ENCODE results near the gene SSRP1.

Gene SSRP1

GRCh38 chr11:57357310-57357709 lies 21.6 kb upstream of the SSRP1 start:
- TF ChIP-seq, protein P1, sequence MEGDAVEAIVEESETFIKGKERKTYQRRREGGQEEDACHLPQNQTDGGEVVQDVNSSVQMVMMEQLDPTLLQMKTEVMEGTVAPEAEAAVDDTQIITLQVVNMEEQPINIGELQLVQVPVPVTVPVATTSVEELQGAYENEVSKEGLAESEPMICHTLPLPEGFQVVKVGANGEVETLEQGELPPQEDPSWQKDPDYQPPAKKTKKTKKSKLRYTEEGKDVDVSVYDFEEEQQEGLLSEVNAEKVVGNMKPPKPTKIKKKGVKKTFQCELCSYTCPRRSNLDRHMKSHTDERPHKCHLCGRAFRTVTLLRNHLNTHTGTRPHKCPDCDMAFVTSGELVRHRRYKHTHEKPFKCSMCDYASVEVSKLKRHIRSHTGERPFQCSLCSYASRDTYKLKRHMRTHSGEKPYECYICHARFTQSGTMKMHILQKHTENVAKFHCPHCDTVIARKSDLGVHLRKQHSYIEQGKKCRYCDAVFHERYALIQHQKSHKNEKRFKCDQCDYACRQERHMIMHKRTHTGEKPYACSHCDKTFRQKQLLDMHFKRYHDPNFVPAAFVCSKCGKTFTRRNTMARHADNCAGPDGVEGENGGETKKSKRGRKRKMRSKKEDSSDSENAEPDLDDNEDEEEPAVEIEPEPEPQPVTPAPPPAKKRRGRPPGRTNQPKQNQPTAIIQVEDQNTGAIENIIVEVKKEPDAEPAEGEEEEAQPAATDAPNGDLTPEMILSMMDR (IDR thresholded peaks at IDR 0.05; ENCODE audit: low read depth, low read length, poor library complexity, severe bottlenecking): no peak
- no peak for TF ChIP-seq EZH2phosphoT487 (IDR thresholded peaks at IDR 0.05; ENCODE audit: borderline replicate concordance, low read length)
- H3K4me1 ChIP-seq (ENCODE audit: control insufficient read depth, low read length): no peaks in the 10 kb centered on the region
- H3K27me3 ChIP-seq (ENCODE audit: control insufficient read depth, low read length): peaks cover 35% of the 10 kb centered on the region
- H3K27ac ChIP-seq (ENCODE audit: low read depth, low read length): no peak overlapping the region
- H3K4me2 ChIP-seq (ENCODE audit: low read length): no peak overlapping the region
- H3F3A ChIP-seq (ENCODE audit: control insufficient read depth, insufficient read depth): no peaks in the 10 kb centered on the region
- no peaks in the 10 kb centered on the region for H4K20me1 ChIP-seq (ENCODE audit: control insufficient read depth, insufficient read depth, low read depth, low read length)
- no peaks in the 10 kb centered on the region for H3K9me2 ChIP-seq (replicated peaks; ENCODE audit: control insufficient read depth, low read length)
- no peaks in the 10 kb centered on the region for H3K36me3 ChIP-seq (ENCODE audit: control insufficient read depth, low read length)
- no peak overlapping the region for H3K4me3 ChIP-seq (ENCODE audit: low read length)
- H3K9me3 ChIP-seq (ENCODE audit: control insufficient read depth, insufficient read depth, low read length): no peaks in the 10 kb centered on the region
- H3K79me2 ChIP-seq (ENCODE audit: control insufficient read depth, low read length): no peaks in the 10 kb centered on the region

DNA sequence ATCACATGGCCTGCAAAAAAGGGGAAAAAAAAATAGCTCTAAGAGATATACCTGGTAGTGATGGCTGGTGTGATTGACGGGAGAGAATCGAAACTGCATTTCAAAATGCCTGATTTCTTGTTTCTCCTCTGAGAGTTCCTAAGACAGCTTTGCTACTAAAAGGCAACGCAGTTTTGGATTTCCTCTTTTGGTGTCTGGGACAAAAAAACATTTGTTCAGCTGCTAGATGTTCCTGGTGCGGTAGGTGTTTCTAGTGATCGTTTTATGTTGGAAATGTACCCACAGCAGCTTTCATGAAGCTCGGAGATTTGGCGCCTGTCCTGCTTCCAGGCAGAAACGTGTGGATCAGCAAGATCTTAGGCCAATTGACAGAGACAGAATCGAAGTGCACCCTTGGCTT lies 20.6 kb upstream of the SSRP1 start:
- peaks cover 37% of the 10 kb centered on the region for H3K27me3 ChIP-seq (ENCODE audit: control insufficient read depth, low read length)
- no peaks in the 10 kb centered on the region for H3K4me1 ChIP-seq (ENCODE audit: control insufficient read depth, low read length)
- no peak overlapping the region for H3K27ac ChIP-seq (ENCODE audit: low read depth, low read length)
- no peaks in the 10 kb centered on the region for H3K36me3 ChIP-seq (ENCODE audit: control insufficient read depth, low read length)
- H3K9me3 ChIP-seq (ENCODE audit: control insufficient read depth, insufficient read depth, low read length): no peaks in the 10 kb centered on the region
- no peak overlapping the region for H3K4me2 ChIP-seq (ENCODE audit: low read length)
- no peaks in the 10 kb centered on the region for H3K9me2 ChIP-seq (replicated peaks; ENCODE audit: control insufficient read depth, low read length)
- no peak overlapping the region for H3K4me3 ChIP-seq (ENCODE audit: low read length)
- H4K20me1 ChIP-seq (ENCODE audit: control insufficient read depth, insufficient read depth, low read depth, low read length): no peaks in the 10 kb centered on the region
- H3F3A ChIP-seq (ENCODE audit: control insufficient read depth, insufficient read depth): no peaks in the 10 kb centered on the region
- TF ChIP-seq, protein P1 (IDR thresholded peaks at IDR 0.05; ENCODE audit: low read depth, low read length, poor library complexity, severe bottlenecking): no peak
- TF ChIP-seq EZH2phosphoT487 (IDR thresholded peaks at IDR 0.05; ENCODE audit: borderline replicate concordance, low read length): no peak; the same call in 1 of the 2 replicates
- no peaks in the 10 kb centered on the region for H3K79me2 ChIP-seq (ENCODE audit: control insufficient read depth, low read length)

DNA sequence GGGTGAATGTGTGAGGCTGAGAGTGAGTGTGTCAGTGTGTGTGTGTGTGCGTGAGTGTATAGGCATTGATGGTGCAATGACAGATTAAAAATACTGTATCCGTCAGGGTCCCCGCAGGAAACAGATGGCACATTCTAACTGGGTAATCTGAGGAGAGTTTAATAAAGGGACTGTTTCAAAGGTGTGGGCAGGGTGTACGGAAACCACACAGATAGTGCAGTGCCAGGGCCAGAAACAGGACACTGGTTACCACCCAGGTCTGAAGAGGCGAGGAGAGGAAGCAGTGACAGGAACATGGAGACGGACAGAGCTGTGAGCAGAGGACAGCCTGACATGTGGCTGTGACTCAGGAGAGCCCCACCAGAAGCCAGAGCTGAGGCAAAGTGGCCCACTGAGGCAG lies 19.0 kb upstream of the SSRP1 start:
- Histone ChIP-seq H3K27ac (ENCODE audit: low read depth, low read length) (no peak overlapping the region), H3K4me2 (ENCODE audit: low read length) (no peak overlapping the region), H3K27me3 (ENCODE audit: control insufficient read depth, low read length) (peaks cover 35% of the 10 kb centered on the region), H3K36me3 (ENCODE audit: control insufficient read depth, low read length) (no peaks in the 10 kb centered on the region), H3K4me1 (ENCODE audit: control insufficient read depth, low read length) (no peaks in the 10 kb centered on the region), H3F3A (ENCODE audit: control insufficient read depth, insufficient read depth) (no peaks in the 10 kb centered on the region), H3K79me2 (ENCODE audit: control insufficient read depth, low read length) (no peaks in the 10 kb centered on the region), H3K9me3 (ENCODE audit: control insufficient read depth, insufficient read depth, low read length) (no peaks in the 10 kb centered on the region), H4K20me1 (ENCODE audit: control insufficient read depth, insufficient read depth, low read depth, low read length) (no peaks in the 10 kb centered on the region), H3K4me3 (ENCODE audit: low read length) (no peak overlapping the region), H3K9me2 (replicated peaks; ENCODE audit: control insufficient read depth, low read length) (no peaks in the 10 kb centered on the region)
- TF ChIP-seq, protein P1 (IDR thresholded peaks at IDR 0.05; ENCODE audit: low read depth, low read length, poor library complexity, severe bottlenecking): no peak
- no peak for TF ChIP-seq EZH2phosphoT487 (IDR thresholded peaks at IDR 0.05; ENCODE audit: borderline replicate concordance, low read length)

- no peak overlapping the region for H3K4me2 ChIP-seq (ENCODE audit: low read length)
- TF ChIP-seq, protein P1 (IDR thresholded peaks at IDR 0.05; ENCODE audit: low read depth, low read length, poor library complexity, severe bottlenecking): no peak
- TF ChIP-seq EZH2phosphoT487 (IDR thresholded peaks at IDR 0.05; ENCODE audit: borderline replicate concordance, low read length): no peak
- no peaks in the 10 kb centered on the region for H3K36me3 ChIP-seq (ENCODE audit: control insufficient read depth, low read length)
- no peak overlapping the region for H3K4me3 ChIP-seq (ENCODE audit: low read length)
- no peaks in the 10 kb centered on the region for H4K20me1 ChIP-seq (ENCODE audit: control insufficient read depth, insufficient read depth, low read depth, low read length)
- H3F3A ChIP-seq (ENCODE audit: control insufficient read depth, insufficient read depth): no peaks in the 10 kb centered on the region
- no peaks in the 10 kb centered on the region for H3K79me2 ChIP-seq (ENCODE audit: control insufficient read depth, low read length)
- no peak overlapping the region for H3K27ac ChIP-seq (ENCODE audit: low read depth, low read length)
- H3K9me3 ChIP-seq (ENCODE audit: control insufficient read depth, insufficient read depth, low read length): no peaks in the 10 kb centered on the region
- peaks cover 35% of the 10 kb centered on the region for H3K27me3 ChIP-seq (ENCODE audit: control insufficient read depth, low read length)
- H3K9me2 ChIP-seq (replicated peaks; ENCODE audit: control insufficient read depth, low read length): no peaks in the 10 kb centered on the region
- H3K4me1 ChIP-seq (ENCODE audit: control insufficient read depth, low read length): no peaks in the 10 kb centered on the region
These were observed 18.2 kb upstream of the SSRP1 start for GRCh38 chr11:57353852-57354251.

Data from DOHH2 (cell line).